GM23338 (cell line): ENCODE measurements around the gene STK38L.

ENCODE experiments used
- EZH2 ChIP-seq: fragments of 200-600 bp; sonication (generic); IDR thresholded peaks from one replicate; pipeline ENCODE4 v1.8.0; 2017; ENCODE audit warnings: antibody characterized with exemption, mild to moderate bottlenecking, low read depth; ENCODE audit not compliant: unreplicated experiment
- EZH2phosphoT487 ChIP-seq: fragments of 200-600 bp; sonication (generic); IDR thresholded peaks from one replicate; pipeline ENCODE4 v1.8.1; 2018; ENCODE audit warnings: antibody characterized with exemption; ENCODE audit not compliant: unreplicated experiment
- POLR2AphosphoS5 ChIP-seq: IDR thresholded peaks from 2 replicates; pipeline ENCODE4 v1.6.1; 2016; ENCODE audit warnings: antibody characterized with exemption, low read depth
- TF ChIP-seq, protein P1 (sequence below), 2 experiments: fragments of 200-600 bp in 1 of 2; sonication (generic) in 1 of 2; conservative IDR thresholded peaks; 2 replicates each; pipeline versions ENCODE4 v1.5.1 to v1.6.1; 2016 to 2017; ENCODE audit warnings: antibody characterized with exemption in 2 of 2, low read depth in 2 of 2, mild to moderate bottlenecking in 2 of 2, moderate library complexity in 1 of 2
- TF ChIP-seq, protein P2 (sequence below): IDR thresholded peaks from one replicate; pipeline ENCODE4 v1.6.1; 2018; ENCODE audit warnings: antibody characterized with exemption; ENCODE audit not compliant: unreplicated experiment

DNA sequence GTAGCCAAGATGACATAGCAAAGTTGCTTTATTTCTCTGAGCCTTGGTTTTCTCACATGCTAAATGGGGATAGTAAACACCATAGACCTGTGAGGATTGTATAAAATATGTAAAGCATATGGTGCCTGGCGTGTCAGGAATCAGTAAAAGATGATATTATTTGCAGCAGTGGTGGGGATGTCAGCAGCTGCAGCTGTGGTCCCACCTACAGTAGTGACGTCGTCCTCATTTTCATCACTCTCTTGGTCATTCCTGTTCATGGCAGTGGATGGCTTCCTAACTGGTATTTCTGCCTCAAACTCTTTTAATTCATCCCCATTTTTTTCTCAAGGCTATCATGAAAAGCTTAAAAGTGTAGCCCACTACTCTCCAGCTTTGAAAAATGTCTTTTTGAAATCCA, 100.7 kb downstream of the STK38L start:
- TF ChIP-seq POLR2AphosphoS5: no peak
- TF ChIP-seq, protein P1, sequence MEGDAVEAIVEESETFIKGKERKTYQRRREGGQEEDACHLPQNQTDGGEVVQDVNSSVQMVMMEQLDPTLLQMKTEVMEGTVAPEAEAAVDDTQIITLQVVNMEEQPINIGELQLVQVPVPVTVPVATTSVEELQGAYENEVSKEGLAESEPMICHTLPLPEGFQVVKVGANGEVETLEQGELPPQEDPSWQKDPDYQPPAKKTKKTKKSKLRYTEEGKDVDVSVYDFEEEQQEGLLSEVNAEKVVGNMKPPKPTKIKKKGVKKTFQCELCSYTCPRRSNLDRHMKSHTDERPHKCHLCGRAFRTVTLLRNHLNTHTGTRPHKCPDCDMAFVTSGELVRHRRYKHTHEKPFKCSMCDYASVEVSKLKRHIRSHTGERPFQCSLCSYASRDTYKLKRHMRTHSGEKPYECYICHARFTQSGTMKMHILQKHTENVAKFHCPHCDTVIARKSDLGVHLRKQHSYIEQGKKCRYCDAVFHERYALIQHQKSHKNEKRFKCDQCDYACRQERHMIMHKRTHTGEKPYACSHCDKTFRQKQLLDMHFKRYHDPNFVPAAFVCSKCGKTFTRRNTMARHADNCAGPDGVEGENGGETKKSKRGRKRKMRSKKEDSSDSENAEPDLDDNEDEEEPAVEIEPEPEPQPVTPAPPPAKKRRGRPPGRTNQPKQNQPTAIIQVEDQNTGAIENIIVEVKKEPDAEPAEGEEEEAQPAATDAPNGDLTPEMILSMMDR (conservative IDR thresholded peaks at IDR 0.05; ENCODE audit: low read depth in 2 of 2): no peak
- TF ChIP-seq EZH2: no peak
- TF ChIP-seq, protein P2, sequence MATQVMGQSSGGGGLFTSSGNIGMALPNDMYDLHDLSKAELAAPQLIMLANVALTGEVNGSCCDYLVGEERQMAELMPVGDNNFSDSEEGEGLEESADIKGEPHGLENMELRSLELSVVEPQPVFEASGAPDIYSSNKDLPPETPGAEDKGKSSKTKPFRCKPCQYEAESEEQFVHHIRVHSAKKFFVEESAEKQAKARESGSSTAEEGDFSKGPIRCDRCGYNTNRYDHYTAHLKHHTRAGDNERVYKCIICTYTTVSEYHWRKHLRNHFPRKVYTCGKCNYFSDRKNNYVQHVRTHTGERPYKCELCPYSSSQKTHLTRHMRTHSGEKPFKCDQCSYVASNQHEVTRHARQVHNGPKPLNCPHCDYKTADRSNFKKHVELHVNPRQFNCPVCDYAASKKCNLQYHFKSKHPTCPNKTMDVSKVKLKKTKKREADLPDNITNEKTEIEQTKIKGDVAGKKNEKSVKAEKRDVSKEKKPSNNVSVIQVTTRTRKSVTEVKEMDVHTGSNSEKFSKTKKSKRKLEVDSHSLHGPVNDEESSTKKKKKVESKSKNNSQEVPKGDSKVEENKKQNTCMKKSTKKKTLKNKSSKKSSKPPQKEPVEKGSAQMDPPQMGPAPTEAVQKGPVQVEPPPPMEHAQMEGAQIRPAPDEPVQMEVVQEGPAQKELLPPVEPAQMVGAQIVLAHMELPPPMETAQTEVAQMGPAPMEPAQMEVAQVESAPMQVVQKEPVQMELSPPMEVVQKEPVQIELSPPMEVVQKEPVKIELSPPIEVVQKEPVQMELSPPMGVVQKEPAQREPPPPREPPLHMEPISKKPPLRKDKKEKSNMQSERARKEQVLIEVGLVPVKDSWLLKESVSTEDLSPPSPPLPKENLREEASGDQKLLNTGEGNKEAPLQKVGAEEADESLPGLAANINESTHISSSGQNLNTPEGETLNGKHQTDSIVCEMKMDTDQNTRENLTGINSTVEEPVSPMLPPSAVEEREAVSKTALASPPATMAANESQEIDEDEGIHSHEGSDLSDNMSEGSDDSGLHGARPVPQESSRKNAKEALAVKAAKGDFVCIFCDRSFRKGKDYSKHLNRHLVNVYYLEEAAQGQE: no peak
- TF ChIP-seq EZH2phosphoT487: no peak
